H9 (cell line): ENCODE measurements around the gene MPP2. TPM values are rescaled to one million over a fixed set of nuclear protein-coding genes. Genes with fewer than 3 reads are reported as not detected.

Experiments
- DNase-seq: peaks from one replicate; pipeline ENCODE4 v3.0.0-alpha.2; 2017
- H2AFZ ChIP-seq: one replicate; pipeline ENCODE4 v1.6.1; 2013; ENCODE audit warnings: mild to moderate bottlenecking, low read length, control low read depth, moderate library complexity
- H2AK5ac ChIP-seq: 2 replicates; pipeline ENCODE4 v1.6.1; 2013; ENCODE audit warnings: low read length, control low read depth, mixed read lengths; ENCODE audit not compliant: insufficient read length
- H2BK120ac ChIP-seq: one replicate; pipeline ENCODE4 v1.6.1; 2013; ENCODE audit warnings: low read depth, mild to moderate bottlenecking, low read length, control low read depth, inconsistent platforms; ENCODE audit not compliant: poor library complexity, severe bottlenecking
- H2BK12ac ChIP-seq: 2 replicates; pipeline ENCODE4 v1.6.1; 2013; ENCODE audit warnings: low read length, control low read depth, mixed read lengths, low read depth; ENCODE audit not compliant: insufficient read length
- H2BK15ac ChIP-seq: 2 replicates; pipeline ENCODE4 v1.6.1; 2013; ENCODE audit warnings: low read depth, low read length, control low read depth
- H2BK20ac ChIP-seq: one replicate; pipeline ENCODE4 v1.6.1; 2013; ENCODE audit warnings: low read depth, mild to moderate bottlenecking, low read length, control low read depth, inconsistent platforms; ENCODE audit not compliant: poor library complexity, severe bottlenecking
- H2BK5ac ChIP-seq: 2 replicates; pipeline ENCODE4 v1.6.1; 2013; ENCODE audit warnings: low read length, control low read depth, mixed read lengths; ENCODE audit not compliant: insufficient read length
- H3K14ac ChIP-seq: 2 replicates; pipeline ENCODE4 v1.6.1; 2013; ENCODE audit warnings: low read length, control low read depth; ENCODE audit not compliant: insufficient read depth
- H3K18ac ChIP-seq: 2 replicates; pipeline ENCODE4 v1.6.1; 2013; ENCODE audit warnings: low read depth, mild to moderate bottlenecking, mixed read lengths, low read length, control low read depth; ENCODE audit not compliant: insufficient read length
- H3K23ac ChIP-seq: 2 replicates; pipeline ENCODE4 v1.6.1; 2013; ENCODE audit warnings: low read length, control low read depth, mixed read lengths, low read depth; ENCODE audit not compliant: insufficient read length
- H3K23me2 ChIP-seq: 2 replicates; pipeline ENCODE4 v1.6.1; 2013; ENCODE audit warnings: low read depth, mild to moderate bottlenecking, mixed read lengths, low read length, control low read depth; ENCODE audit not compliant: insufficient read length, poor library complexity, severe bottlenecking
- H3K27ac ChIP-seq: 2 replicates; pipeline ENCODE4 v1.5.1; 2013; ENCODE audit warnings: low read length, control low read depth, mixed read lengths, low read depth; ENCODE audit not compliant: insufficient read length
- H3K27me3 ChIP-seq: 2 replicates; pipeline ENCODE4 v1.6.1; 2013; ENCODE audit warnings: low read length, control low read depth, inconsistent platforms; ENCODE audit not compliant: insufficient read depth
- H3K4ac ChIP-seq: 2 replicates; pipeline ENCODE4 v1.6.1; 2013; ENCODE audit warnings: low read depth, mild to moderate bottlenecking, control low read depth, inconsistent platforms, low read length, moderate library complexity
- H3K4me1 ChIP-seq: 2 replicates; pipeline ENCODE4 v1.6.1; 2013; ENCODE audit warnings: low read length, control low read depth, inconsistent platforms; ENCODE audit not compliant: insufficient read depth
- H3K4me2 ChIP-seq: 2 replicates; pipeline ENCODE4 v1.6.1; 2013; ENCODE audit warnings: low read length, control low read depth, mixed read lengths; ENCODE audit not compliant: insufficient read length, insufficient read depth
- H3K56ac ChIP-seq: 2 replicates; pipeline ENCODE4 v1.6.1; 2013; ENCODE audit warnings: low read depth, mild to moderate bottlenecking, mixed read lengths, low read length, control low read depth; ENCODE audit not compliant: insufficient read length
- H3K79me1 ChIP-seq: 2 replicates; pipeline ENCODE4 v1.6.1; 2013; ENCODE audit warnings: low read depth, mild to moderate bottlenecking, moderate library complexity, low read length, control low read depth, inconsistent platforms; ENCODE audit not compliant: insufficient read depth, poor library complexity, severe bottlenecking
- H3K79me2 ChIP-seq: 2 replicates; pipeline ENCODE4 v1.6.1; 2013; ENCODE audit warnings: low read length, control low read depth, inconsistent platforms; ENCODE audit not compliant: insufficient read depth
- H3K9ac ChIP-seq: 2 replicates; pipeline ENCODE4 v1.6.1; 2013; ENCODE audit warnings: low read length, control low read depth, mixed read lengths; ENCODE audit not compliant: insufficient read length; ENCODE audit errors: extremely low read depth
- H3K9me3 ChIP-seq: one replicate; pipeline ENCODE4 v1.6.1; 2013; ENCODE audit warnings: low read depth, low read length, inconsistent platforms; ENCODE audit not compliant: control insufficient read depth
- H3T11ph ChIP-seq: one replicate; pipeline ENCODE4 v1.6.1; 2013; ENCODE audit warnings: mild to moderate bottlenecking, low read length, control low read depth, inconsistent platforms
- H4K20me1 ChIP-seq: one replicate; pipeline ENCODE4 v1.6.1; 2013; ENCODE audit not compliant: control insufficient read depth, insufficient read length, insufficient read depth
- H4K5ac ChIP-seq: 2 replicates; pipeline ENCODE4 v1.6.1; 2013; ENCODE audit warnings: low read depth, mild to moderate bottlenecking, mixed read lengths, low read length, control low read depth; ENCODE audit not compliant: insufficient read length
- H4K8ac ChIP-seq: replicated peaks from 2 replicates; pipeline ENCODE4 v1.6.1; 2013; ENCODE audit warnings: low read length, control low read depth, mixed read lengths, low read depth; ENCODE audit not compliant: insufficient read length
- H4K91ac ChIP-seq: 2 replicates; pipeline ENCODE4 v1.6.1; 2013; ENCODE audit warnings: low read depth, mild to moderate bottlenecking, moderate library complexity, mixed read lengths, low read length, control low read depth; ENCODE audit not compliant: insufficient read length
- H3K27ac Mint-ChIP-seq, 3 experiments: 2 replicates in 2 of 3; 3 replicates in 1 of 3; pipeline ENCODE4 v1.8.0; 2020 to 2021; ENCODE audit warnings: mixed read lengths in 3 of 3, mild to moderate bottlenecking in 1 of 3, moderate library complexity in 1 of 3
- H3K27me3 Mint-ChIP-seq: 2 replicates; pipeline ENCODE4 v1.8.0; 2021; ENCODE audit warnings: low read depth, mild to moderate bottlenecking, moderate library complexity, mixed read lengths
- H3K36me3 Mint-ChIP-seq, 3 experiments: 2 replicates in 2 of 3; 3 replicates in 1 of 3; pipeline ENCODE4 v1.8.0; 2020 to 2021; ENCODE audit warnings: low read depth in 3 of 3, mixed read lengths in 3 of 3; ENCODE audit not compliant: insufficient read depth in 1 of 3
- H3K4me1 Mint-ChIP-seq, 2 experiments: 2 replicates each; pipeline ENCODE4 v1.8.0; 2020; ENCODE audit warnings: mixed read lengths in 2 of 2
- H3K4me3 Mint-ChIP-seq, 2 experiments: 2 replicates in 1 of 2; 3 replicates in 1 of 2; pipeline ENCODE4 v1.8.0; 2020 to 2021; ENCODE audit warnings: mild to moderate bottlenecking in 2 of 2, mixed read lengths in 2 of 2, moderate library complexity in 1 of 2
- H3K9me3 Mint-ChIP-seq, 2 experiments: 2 replicates in 1 of 2; 3 replicates in 1 of 2; pipeline ENCODE4 v1.8.0; 2020; ENCODE audit warnings: mild to moderate bottlenecking in 2 of 2, mixed read lengths in 2 of 2, moderate library complexity in 1 of 2
- CTCF ChIP-seq: fragments of 200-600 bp; sonication (generic); conservative IDR thresholded peaks from 3 replicates; pipeline ENCODE4 v1.8.0; 2021; ENCODE audit warnings: antibody characterized with exemption, mild to moderate bottlenecking
- WGBS: extraction: QIAGEN DNeasy Blood & Tissue Kit; methylation state at CpG from one replicate; pipeline ENCODE4 v1.1.7; 2013; ENCODE audit warnings: missing lambda C conversion rate, low lambda C conversion rate, mixed read lengths; ENCODE audit not compliant: insufficient read length; ENCODE audit errors: extremely low coverage; 5-methylcytosine and 5-hydroxymethylcytosine counted together
- total RNA-seq: library from RNA; stranded (reverse); gene quantifications from 2 replicates; pipeline ENCODE4 v1.2.1, GENCODE V29; 2021

The MPP2 gene
- total RNA-seq, 1 experiment from 2014 or later: 16.3 TPM

- Histone ChIP-seq H3K79me1 (no peaks in the 10 kb centered on the region), H3K9me3 (no peaks in the 10 kb centered on the region), H2BK5ac (no peak overlapping the region), H4K5ac (no peak overlapping the region), H2AK5ac (no peak overlapping the region), H3K4ac (no peak overlapping the region), H2BK20ac (no peak overlapping the region), H3K23ac (no peak overlapping the region), H2BK12ac (no peak overlapping the region), H3K9ac (no peak overlapping the region), H3K56ac (no peak overlapping the region), H3K27me3 (no peaks in the 10 kb centered on the region; the same call in 1 of the 2 replicates), H3K79me2 (no peaks in the 10 kb centered on the region), H3K18ac (no peak overlapping the region), H3K4me2 (no peak overlapping the region), H3T11ph (no peak overlapping the region), H3K27ac (no peak overlapping the region), H3K23me2 (no peaks in the 10 kb centered on the region), H2AFZ (no peak overlapping the region), H4K20me1 (no peaks in the 10 kb centered on the region), H3K14ac (no peak overlapping the region), H2BK120ac (no peak overlapping the region), H4K8ac (no peak overlapping the region), H2BK15ac (no peak overlapping the region), H4K91ac (no peak overlapping the region), H3K4me1 (peaks cover 4% of the 10 kb centered on the region)
- no peak for DNase-seq
- peaks cover 13 to 19% of the 10 kb centered on the region in 2 experiments for H3K4me1 Mint-ChIP-seq
- H3K36me3 Mint-ChIP-seq: no peaks in the 10 kb centered on the region
- peaks cover 8% of the 10 kb centered on the region for H3K27me3 Mint-ChIP-seq
- H3K27ac Mint-ChIP-seq: no peak overlapping the region
- WGBS: no CpG with 5 or more reads among the region's 4 CpGs
- no peak for TF ChIP-seq CTCF
- no peaks in the 10 kb centered on the region; a peak in 1 of 5 replicates for H3K9me3 Mint-ChIP-seq
- H3K4me3 Mint-ChIP-seq: no peak overlapping the region
Measured at GRCh38 chr17:43845766-43846165, 61.6 kb downstream of the MPP2 start.
